Nasal cavity respiratory epithelium epithelial cell of viscerocranial mucosa (primary cell): ENCODE data around the gene SLC15A1. TPM values are rescaled to one million over a fixed set of nuclear protein-coding genes. Genes with fewer than 3 reads are reported as not detected.

Source experiments
- total RNA-seq: library from RNA; depleted of rRNA; stranded (reverse); fragments of >200 nt; gene quantifications from 2 replicates; pipeline ENCODE4 v1.2.3, GENCODE V29; 2014

Gene SLC15A1
- 0.34 and 1.3 TPM in 2 replicates for total RNA-seq

DNA sequence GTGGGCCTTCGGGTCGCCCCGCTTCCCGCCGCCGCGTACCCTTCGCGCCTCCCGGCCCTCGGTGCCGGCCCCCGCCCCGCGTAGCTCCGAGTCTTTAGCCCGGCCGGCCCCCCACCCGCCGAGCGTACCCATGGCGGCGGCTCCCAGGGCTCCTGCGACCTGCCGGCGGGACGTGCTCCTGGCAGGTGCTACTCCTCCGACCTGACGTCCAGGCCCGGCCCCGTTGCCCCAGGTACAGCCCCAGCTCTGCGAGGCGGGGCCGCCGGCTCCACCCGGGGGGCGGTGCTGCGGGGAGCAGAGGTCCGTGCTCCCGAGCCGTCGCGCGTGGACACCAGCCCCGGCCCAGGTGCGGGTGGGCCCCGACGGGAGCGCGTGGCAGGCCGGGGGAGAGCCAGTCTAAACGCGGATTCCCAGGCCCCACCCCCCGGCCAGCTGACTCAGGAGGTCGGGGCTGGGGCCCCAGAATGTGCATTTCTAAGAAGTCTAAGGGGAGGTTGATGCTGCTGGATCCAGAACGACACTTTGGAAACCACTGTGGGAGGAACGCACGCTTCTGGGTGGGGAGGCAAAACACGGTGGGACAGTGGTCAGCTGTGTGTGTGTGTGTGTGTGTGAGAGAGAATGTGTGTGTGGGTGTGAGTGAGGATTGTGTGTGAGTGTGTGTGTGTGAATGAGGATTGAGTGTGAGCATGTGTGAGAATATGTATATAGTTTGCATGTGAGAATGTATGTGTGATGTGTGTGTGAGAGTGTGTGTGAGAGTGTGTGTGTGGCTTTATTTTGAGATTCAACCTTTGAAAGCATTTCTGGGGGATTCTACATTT is at the start of gene SLC15A1:
Gene SLC15A1, minus strand, starts transcription at position 206 of the 824 bp plus-strand sequence. Its CDS starts 74 bp downstream, at position 132.

Other genes starting within 250 kb of the SLC15A1 start
- gene STK24, start 175.6 kb downstream of the SLC15A1 start, total RNA-seq = 176 and 226 TPM in 2 replicates
- gene DOCK9, start 225.4 kb upstream of the SLC15A1 start, total RNA-seq = 68.7 and 125 TPM in 2 replicates